ENCODE results near the gene PRKRA. TPM values are rescaled to one million over a fixed set of nuclear protein-coding genes. Genes with fewer than 3 reads are reported as not detected.

Gene PRKRA
- total and polyA plus RNA-seq, 2 of the 13 experiments (the other 11 are each of a cell fraction or from before 2014, with no cell fraction given) = 53.1 to 74.7 TPM

- no peak for TF ChIP-seq ZNF644 (CRISPR knock-in tag; IDR thresholded peaks at IDR 0.05; ENCODE audit: low read depth)
- no peak for TF ChIP-seq ZNF577 (CRISPR knock-in tag; IDR thresholded peaks at IDR 0.05; ENCODE audit: borderline replicate concordance, low read depth)
- TF ChIP-seq, protein P1, sequence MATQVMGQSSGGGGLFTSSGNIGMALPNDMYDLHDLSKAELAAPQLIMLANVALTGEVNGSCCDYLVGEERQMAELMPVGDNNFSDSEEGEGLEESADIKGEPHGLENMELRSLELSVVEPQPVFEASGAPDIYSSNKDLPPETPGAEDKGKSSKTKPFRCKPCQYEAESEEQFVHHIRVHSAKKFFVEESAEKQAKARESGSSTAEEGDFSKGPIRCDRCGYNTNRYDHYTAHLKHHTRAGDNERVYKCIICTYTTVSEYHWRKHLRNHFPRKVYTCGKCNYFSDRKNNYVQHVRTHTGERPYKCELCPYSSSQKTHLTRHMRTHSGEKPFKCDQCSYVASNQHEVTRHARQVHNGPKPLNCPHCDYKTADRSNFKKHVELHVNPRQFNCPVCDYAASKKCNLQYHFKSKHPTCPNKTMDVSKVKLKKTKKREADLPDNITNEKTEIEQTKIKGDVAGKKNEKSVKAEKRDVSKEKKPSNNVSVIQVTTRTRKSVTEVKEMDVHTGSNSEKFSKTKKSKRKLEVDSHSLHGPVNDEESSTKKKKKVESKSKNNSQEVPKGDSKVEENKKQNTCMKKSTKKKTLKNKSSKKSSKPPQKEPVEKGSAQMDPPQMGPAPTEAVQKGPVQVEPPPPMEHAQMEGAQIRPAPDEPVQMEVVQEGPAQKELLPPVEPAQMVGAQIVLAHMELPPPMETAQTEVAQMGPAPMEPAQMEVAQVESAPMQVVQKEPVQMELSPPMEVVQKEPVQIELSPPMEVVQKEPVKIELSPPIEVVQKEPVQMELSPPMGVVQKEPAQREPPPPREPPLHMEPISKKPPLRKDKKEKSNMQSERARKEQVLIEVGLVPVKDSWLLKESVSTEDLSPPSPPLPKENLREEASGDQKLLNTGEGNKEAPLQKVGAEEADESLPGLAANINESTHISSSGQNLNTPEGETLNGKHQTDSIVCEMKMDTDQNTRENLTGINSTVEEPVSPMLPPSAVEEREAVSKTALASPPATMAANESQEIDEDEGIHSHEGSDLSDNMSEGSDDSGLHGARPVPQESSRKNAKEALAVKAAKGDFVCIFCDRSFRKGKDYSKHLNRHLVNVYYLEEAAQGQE (IDR thresholded peaks at IDR 0.05; ENCODE audit: borderline replicate concordance in 1 of 2, low read depth in 1 of 2, low read length in 2 of 2) = no peak
- TF ChIP-seq MLX (CRISPR knock-in tag; IDR thresholded peaks at IDR 0.05) = no peak
- peak; percentile 20; the same call in 1 of the 2 replicates for TF ChIP-seq MTF2 (CRISPR knock-in tag; IDR thresholded peaks at IDR 0.05; ENCODE audit: borderline replicate concordance)
- no peak for TF ChIP-seq ELF4 (CRISPR knock-in tag; IDR thresholded peaks at IDR 0.05; ENCODE audit: borderline replicate concordance)
- TF ChIP-seq, protein P2, sequence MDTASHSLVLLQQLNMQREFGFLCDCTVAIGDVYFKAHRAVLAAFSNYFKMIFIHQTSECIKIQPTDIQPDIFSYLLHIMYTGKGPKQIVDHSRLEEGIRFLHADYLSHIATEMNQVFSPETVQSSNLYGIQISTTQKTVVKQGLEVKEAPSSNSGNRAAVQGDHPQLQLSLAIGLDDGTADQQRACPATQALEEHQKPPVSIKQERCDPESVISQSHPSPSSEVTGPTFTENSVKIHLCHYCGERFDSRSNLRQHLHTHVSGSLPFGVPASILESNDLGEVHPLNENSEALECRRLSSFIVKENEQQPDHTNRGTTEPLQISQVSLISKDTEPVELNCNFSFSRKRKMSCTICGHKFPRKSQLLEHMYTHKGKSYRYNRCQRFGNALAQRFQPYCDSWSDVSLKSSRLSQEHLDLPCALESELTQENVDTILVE (CRISPR knock-in tag; IDR thresholded peaks at IDR 0.05) = no peak
- no peak; the same call in 1 of the 2 replicates for TF ChIP-seq ZNF441 (CRISPR knock-in tag; IDR thresholded peaks at IDR 0.05; ENCODE audit: borderline replicate concordance)
- no peak for TF ChIP-seq NFKBIZ (CRISPR knock-in tag; IDR thresholded peaks at IDR 0.05)
- no peak for TF ChIP-seq ZNF788 (CRISPR knock-in tag; IDR thresholded peaks at IDR 0.05; ENCODE audit: borderline replicate concordance)
- no peak for TF ChIP-seq ZNF674 (CRISPR knock-in tag; IDR thresholded peaks at IDR 0.05; ENCODE audit: low read depth)
- TF ChIP-seq ZNF75D (CRISPR knock-in tag; IDR thresholded peaks at IDR 0.05; ENCODE audit: borderline replicate concordance) = no peak
- TF ChIP-seq MEF2D (CRISPR knock-in tag; IDR thresholded peaks at IDR 0.05) = no peak
- TF ChIP-seq, protein P3, sequence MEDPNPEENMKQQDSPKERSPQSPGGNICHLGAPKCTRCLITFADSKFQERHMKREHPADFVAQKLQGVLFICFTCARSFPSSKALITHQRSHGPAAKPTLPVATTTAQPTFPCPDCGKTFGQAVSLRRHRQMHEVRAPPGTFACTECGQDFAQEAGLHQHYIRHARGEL (CRISPR knock-in tag; IDR thresholded peaks at IDR 0.05) = no peak
- TF ChIP-seq CREM (IDR thresholded peaks at IDR 0.05) = peak; percentile 10; the same call in 1 of the 2 replicates
- no peak for TF ChIP-seq CREM (CRISPR knock-in tag; IDR thresholded peaks at IDR 0.05)
- TF ChIP-seq, protein P4, sequence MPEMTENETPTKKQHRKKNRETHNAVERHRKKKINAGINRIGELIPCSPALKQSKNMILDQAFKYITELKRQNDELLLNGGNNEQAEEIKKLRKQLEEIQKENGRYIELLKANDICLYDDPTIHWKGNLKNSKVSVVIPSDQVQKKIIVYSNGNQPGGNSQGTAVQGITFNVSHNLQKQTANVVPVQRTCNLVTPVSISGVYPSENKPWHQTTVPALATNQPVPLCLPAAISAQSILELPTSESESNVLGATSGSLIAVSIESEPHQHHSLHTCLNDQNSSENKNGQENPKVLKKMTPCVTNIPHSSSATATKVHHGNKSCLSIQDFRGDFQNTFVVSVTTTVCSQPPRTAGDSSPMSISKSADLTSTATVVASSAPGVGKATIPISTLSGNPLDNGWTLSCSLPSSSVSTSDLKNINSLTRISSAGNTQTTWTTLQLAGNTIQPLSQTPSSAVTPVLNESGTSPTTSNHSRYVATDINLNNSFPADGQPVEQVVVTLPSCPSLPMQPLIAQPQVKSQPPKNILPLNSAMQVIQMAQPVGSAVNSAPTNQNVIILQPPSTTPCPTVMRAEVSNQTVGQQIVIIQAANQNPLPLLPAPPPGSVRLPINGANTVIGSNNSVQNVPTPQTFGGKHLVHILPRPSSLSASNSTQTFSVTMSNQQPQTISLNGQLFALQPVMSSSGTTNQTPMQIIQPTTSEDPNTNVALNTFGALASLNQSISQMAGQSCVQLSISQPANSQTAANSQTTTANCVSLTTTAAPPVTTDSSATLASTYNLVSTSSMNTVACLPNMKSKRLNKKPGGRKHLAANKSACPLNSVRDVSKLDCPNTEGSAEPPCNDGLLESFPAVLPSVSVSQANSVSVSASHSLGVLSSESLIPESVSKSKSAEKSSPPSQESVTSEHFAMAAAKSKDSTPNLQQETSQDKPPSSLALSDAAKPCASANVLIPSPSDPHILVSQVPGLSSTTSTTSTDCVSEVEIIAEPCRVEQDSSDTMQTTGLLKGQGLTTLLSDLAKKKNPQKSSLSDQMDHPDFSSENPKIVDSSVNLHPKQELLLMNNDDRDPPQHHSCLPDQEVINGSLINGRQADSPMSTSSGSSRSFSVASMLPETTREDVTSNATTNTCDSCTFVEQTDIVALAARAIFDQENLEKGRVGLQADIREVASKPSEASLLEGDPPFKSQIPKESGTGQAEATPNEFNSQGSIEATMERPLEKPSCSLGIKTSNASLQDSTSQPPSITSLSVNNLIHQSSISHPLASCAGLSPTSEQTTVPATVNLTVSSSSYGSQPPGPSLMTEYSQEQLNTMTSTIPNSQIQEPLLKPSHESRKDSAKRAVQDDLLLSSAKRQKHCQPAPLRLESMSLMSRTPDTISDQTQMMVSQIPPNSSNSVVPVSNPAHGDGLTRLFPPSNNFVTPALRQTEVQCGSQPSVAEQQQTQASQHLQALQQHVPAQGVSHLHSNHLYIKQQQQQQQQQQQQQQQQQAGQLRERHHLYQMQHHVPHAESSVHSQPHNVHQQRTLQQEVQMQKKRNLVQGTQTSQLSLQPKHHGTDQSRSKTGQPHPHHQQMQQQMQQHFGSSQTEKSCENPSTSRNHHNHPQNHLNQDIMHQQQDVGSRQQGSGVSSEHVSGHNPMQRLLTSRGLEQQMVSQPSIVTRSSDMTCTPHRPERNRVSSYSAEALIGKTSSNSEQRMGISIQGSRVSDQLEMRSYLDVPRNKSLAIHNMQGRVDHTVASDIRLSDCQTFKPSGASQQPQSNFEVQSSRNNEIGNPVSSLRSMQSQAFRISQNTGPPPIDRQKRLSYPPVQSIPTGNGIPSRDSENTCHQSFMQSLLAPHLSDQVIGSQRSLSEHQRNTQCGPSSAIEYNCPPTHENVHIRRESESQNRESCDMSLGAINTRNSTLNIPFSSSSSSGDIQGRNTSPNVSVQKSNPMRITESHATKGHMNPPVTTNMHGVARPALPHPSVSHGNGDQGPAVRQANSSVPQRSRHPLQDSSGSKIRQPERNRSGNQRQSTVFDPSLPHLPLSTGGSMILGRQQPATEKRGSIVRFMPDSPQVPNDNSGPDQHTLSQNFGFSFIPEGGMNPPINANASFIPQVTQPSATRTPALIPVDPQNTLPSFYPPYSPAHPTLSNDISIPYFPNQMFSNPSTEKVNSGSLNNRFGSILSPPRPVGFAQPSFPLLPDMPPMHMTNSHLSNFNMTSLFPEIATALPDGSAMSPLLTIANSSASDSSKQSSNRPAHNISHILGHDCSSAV (CRISPR knock-in tag; IDR thresholded peaks at IDR 0.05; ENCODE audit: borderline replicate concordance) = no peak
- no peak for TF ChIP-seq PHB2 (IDR thresholded peaks at IDR 0.05; ENCODE audit: partially characterized antibody)
Measured at GRCh38 chr2:178450524-178450773, 526 bp downstream of the PRKRA start (continued).
